ENCODE data around the gene SKI.

DNA sequence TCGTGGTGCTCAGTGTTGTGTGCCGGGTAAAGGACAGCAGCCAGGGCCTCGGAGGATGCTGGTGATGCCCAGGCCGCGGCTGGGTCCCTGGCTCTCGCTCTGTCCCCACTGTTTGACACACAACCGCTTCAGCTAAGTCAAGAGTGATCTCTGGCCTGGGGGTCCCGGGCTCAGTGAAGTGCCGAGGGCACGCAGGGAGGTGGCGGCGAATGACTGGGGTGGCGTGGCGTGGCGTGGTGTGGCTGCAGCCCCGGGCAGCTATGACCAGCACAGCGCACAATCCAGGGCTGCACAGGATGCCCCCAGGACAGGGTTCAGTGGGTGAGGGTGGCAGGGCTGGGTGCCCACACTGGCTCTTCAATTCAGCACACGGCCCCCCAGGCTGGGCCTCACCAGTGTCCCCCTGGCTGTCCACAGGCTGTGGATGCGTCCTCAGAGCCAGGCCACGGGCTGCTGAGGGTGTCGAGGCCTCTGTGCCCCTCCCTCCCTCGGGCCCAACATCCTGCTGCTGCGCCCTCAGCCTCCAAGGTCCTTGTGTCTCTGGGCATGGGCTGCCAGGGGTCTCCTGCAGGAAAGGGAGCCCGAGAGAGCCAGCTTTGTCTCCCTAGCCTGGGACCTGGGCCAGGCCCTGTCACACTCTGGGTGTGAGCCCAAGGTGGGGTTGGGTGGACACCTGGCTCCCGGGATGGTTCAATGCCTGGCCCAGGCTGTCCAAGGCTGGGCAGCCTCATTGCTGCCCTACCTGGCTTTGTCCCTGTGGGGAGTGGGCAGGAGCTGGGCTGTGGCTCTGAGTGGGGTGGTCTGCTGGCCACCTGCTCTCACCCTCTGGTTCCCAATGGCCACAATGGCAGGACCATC, 12.0 kb upstream of the SKI start:
- TF ChIP-seq TAF1 (IDR thresholded peaks at IDR 0.05; ENCODE audit: borderline replicate concordance, low read depth, low read length) (no peak), MEF2A (IDR thresholded peaks at IDR 0.05; ENCODE audit: insufficient read depth, low read depth, low read length) (no peak), NFYB (IDR thresholded peaks at IDR 0.05; ENCODE audit: insufficient read depth, low read depth, low read length) (no peak), NFXL1 (IDR thresholded peaks at IDR 0.05; ENCODE audit: borderline replicate concordance) (no peak)
- TF ChIP-seq, protein P1, sequence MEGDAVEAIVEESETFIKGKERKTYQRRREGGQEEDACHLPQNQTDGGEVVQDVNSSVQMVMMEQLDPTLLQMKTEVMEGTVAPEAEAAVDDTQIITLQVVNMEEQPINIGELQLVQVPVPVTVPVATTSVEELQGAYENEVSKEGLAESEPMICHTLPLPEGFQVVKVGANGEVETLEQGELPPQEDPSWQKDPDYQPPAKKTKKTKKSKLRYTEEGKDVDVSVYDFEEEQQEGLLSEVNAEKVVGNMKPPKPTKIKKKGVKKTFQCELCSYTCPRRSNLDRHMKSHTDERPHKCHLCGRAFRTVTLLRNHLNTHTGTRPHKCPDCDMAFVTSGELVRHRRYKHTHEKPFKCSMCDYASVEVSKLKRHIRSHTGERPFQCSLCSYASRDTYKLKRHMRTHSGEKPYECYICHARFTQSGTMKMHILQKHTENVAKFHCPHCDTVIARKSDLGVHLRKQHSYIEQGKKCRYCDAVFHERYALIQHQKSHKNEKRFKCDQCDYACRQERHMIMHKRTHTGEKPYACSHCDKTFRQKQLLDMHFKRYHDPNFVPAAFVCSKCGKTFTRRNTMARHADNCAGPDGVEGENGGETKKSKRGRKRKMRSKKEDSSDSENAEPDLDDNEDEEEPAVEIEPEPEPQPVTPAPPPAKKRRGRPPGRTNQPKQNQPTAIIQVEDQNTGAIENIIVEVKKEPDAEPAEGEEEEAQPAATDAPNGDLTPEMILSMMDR (IDR thresholded peaks at IDR 0.05 in 2 of 3, conservative IDR thresholded peaks at IDR 0.05 in 1 of 3; ENCODE audit: control insufficient read depth in 2 of 3, extremely low read depth in 1 of 3, insufficient read depth in 1 of 3, low read depth in 3 of 3, low read length in 3 of 3) = no peak
- TF ChIP-seq, protein P2, sequence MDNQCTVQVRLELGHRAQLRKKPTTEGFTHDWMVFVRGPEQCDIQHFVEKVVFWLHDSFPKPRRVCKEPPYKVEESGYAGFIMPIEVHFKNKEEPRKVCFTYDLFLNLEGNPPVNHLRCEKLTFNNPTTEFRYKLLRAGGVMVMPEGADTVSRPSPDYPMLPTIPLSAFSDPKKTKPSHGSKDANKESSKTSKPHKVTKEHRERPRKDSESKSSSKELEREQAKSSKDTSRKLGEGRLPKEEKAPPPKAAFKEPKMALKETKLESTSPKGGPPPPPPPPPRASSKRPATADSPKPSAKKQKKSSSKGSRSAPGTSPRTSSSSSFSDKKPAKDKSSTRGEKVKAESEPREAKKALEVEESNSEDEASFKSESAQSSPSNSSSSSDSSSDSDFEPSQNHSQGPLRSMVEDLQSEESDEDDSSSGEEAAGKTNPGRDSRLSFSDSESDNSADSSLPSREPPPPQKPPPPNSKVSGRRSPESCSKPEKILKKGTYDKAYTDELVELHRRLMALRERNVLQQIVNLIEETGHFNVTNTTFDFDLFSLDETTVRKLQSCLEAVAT (IDR thresholded peaks at IDR 0.05) = no peak
- TF ChIP-seq, protein P3, sequence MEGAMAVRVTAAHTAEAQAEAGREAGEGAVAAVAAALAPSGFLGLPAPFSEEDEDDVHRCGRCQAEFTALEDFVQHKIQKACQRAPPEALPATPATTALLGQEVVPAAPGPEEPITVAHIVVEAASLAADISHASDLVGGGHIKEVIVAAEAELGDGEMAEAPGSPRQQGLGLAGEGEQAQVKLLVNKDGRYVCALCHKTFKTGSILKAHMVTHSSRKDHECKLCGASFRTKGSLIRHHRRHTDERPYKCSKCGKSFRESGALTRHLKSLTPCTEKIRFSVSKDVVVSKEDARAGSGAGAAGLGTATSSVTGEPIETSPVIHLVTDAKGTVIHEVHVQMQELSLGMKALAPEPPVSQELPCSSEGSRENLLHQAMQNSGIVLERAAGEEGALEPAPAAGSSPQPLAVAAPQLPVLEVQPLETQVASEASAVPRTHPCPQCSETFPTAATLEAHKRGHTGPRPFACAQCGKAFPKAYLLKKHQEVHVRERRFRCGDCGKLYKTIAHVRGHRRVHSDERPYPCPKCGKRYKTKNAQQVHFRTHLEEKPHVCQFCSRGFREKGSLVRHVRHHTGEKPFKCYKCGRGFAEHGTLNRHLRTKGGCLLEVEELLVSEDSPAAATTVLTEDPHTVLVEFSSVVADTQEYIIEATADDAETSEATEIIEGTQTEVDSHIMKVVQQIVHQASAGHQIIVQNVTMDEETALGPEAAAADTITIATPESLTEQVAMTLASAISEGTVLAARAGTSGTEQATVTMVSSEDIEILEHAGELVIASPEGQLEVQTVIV (IDR thresholded peaks at IDR 0.05; ENCODE audit: borderline replicate concordance, partially characterized antibody) = no peak
